ENCODE results near the gene RPP40.

DNA sequence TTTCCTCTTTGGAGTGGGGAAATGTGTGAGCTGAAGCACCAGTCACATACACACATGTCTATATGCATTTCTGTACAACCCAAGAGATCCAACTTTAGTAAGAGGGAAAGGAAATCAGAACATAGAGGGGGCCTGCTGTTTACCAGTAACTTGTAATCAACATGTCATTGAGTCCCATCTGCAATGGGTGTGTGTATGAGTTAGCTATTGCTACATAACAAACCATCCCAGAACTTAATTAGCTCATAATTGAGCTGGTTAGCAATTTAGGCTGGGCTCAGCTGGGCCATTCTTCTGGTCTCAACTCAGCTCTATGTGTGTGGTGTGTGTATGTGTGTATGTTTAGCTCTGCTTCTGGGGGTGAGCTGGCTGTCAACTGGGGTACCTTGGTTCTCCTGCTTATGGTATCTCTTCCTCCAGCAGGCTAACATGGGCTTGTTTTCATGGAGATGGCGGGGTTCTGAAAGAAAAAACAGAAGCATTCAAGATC, 10.3 kb upstream of the RPP40 start:
- TF ChIP-seq GATA2 (IDR thresholded peaks at IDR 0.05; ENCODE audit: low read depth, low read length) = no peak
- TF ChIP-seq GATA3 (IDR thresholded peaks at IDR 0.05; ENCODE audit: low read depth, low read length) = no peak

All from SH-SY5Y (cell line).